OCI-LY1 (cell line): ENCODE measurements around the gene DPP4.
"Not testable (repeated sequence)": the region's sequence is repeated elsewhere in the genome, so short reads cannot be mapped to it uniquely, and the experiment has no call there.

ENCODE experiments used
- H2AFZ ChIP-seq: fragments of 200-600 bp; sonication (generic), shearing (Covaris generic); 2 replicates; pipeline ENCODE4 v1.6.0; 2014; ENCODE audit warnings: antibody characterized with exemption, mild to moderate bottlenecking, low read length
- H3F3A ChIP-seq: fragments of 200-600 bp; sonication (generic), shearing (Covaris generic); 2 replicates; pipeline ENCODE4 v1.6.0; 2014; ENCODE audit warnings: mild to moderate bottlenecking, antibody characterized with exemption, low read length, moderate library complexity; ENCODE audit not compliant: insufficient read depth
- H3K27ac ChIP-seq: fragments of 200-600 bp; sonication (generic); 2 replicates; pipeline ENCODE4 v1.5.1; 2014; ENCODE audit warnings: low read length, mixed run types, mild to moderate bottlenecking, low read depth; ENCODE audit not compliant: poor library complexity, severe bottlenecking
- H3K27me3 ChIP-seq: fragments of 200-600 bp; sonication (generic); 2 replicates; pipeline ENCODE4 v1.6.0; 2014; ENCODE audit warnings: antibody characterized with exemption, mild to moderate bottlenecking, low read length, moderate library complexity; ENCODE audit not compliant: insufficient read depth
- H3K36me3 ChIP-seq: fragments of 200-600 bp; sonication (generic); 2 replicates; pipeline ENCODE4 v1.6.1; 2014; ENCODE audit warnings: mild to moderate bottlenecking, antibody characterized with exemption, low read length, moderate library complexity, mixed read lengths; ENCODE audit not compliant: insufficient read depth
- H3K4me1 ChIP-seq: fragments of 200-600 bp; sonication (generic); 2 replicates; pipeline ENCODE4 v1.5.1; 2014; ENCODE audit warnings: mild to moderate bottlenecking, low read length, moderate library complexity; ENCODE audit not compliant: insufficient read depth, severe bottlenecking
- H3K4me2 ChIP-seq: fragments of 200-600 bp; sonication (generic), shearing (Covaris generic); 2 replicates; pipeline ENCODE4 v1.6.1; 2014; ENCODE audit warnings: low read length
- H3K4me3 ChIP-seq: fragments of 200-600 bp; sonication (generic); 2 replicates; pipeline ENCODE4 v1.5.1; 2014; ENCODE audit warnings: low read length, low read depth, mild to moderate bottlenecking, mixed read lengths; ENCODE audit not compliant: poor library complexity, severe bottlenecking
- H3K79me2 ChIP-seq: fragments of 200-600 bp; shearing (Covaris generic); 2 replicates; pipeline ENCODE4 v1.6.1; 2016; ENCODE audit warnings: mixed run types, low read length, mixed read lengths; ENCODE audit not compliant: insufficient read depth
- H3K9ac ChIP-seq: fragments of 200-600 bp; sonication (generic), shearing (Covaris generic); 2 replicates; pipeline ENCODE4 v1.6.1; 2014; ENCODE audit warnings: mild to moderate bottlenecking, low read length, mixed read lengths
- H3K9me2 ChIP-seq: fragments of 200-600 bp; sonication (generic), shearing (Covaris generic); 2 replicates; pipeline ENCODE4 v1.6.1; 2014; ENCODE audit warnings: low read depth, mild to moderate bottlenecking, low read length, mixed read lengths
- H3K9me3 ChIP-seq: fragments of 200-600 bp; shearing (Covaris generic); 2 replicates; pipeline ENCODE4 v1.6.1; 2014; ENCODE audit warnings: low read length, mixed read lengths
- H4K20me1 ChIP-seq: fragments of 200-600 bp; sonication (generic), shearing (Covaris generic); 2 replicates; pipeline ENCODE4 v1.6.0; 2016; ENCODE audit warnings: mild to moderate bottlenecking, low read length; ENCODE audit not compliant: insufficient read depth
- CTCF ChIP-seq: fragments of 200-600 bp; sonication (generic), shearing (Covaris generic); IDR thresholded peaks from 2 replicates; pipeline ENCODE4 v1.5.1; 2017; ENCODE audit warnings: mild to moderate bottlenecking, antibody characterized with exemption, low read length, moderate library complexity, mixed read lengths
- EZH2 ChIP-seq: fragments of 200-600 bp; sonication (generic), shearing (Covaris generic); IDR thresholded peaks from 2 replicates; pipeline ENCODE4 v1.8.0; 2017; ENCODE audit warnings: borderline replicate concordance, mixed run types, mild to moderate bottlenecking, antibody characterized with exemption, low read length, moderate library complexity, mixed read lengths

Gene DPP4

GRCh38 chr2:161979490-161979889 lies 94.5 kb downstream of the DPP4 start:
- Histone ChIP-seq H3F3A (no peaks in the 10 kb centered on the region), H3K4me2 (no peak overlapping the region), H2AFZ (no peak overlapping the region), H3K9me3 (no peaks in the 10 kb centered on the region), H3K9ac (no peak overlapping the region), H4K20me1 (no peaks in the 10 kb centered on the region), H3K4me1 (no peaks in the 10 kb centered on the region), H3K36me3 (no peaks in the 10 kb centered on the region), H3K27ac (no peak overlapping the region), H3K79me2 (no peaks in the 10 kb centered on the region), H3K9me2 (no peaks in the 10 kb centered on the region), H3K4me3 (no peak overlapping the region), H3K27me3 (no peaks in the 10 kb centered on the region)
- TF ChIP-seq CTCF (no peak), EZH2 (no peak)

GRCh38 chr2:161977926-161978325 lies 96.1 kb downstream of the DPP4 start:
- not testable (repeated sequence) for H3K4me3 ChIP-seq, H3K27me3 ChIP-seq, H3F3A ChIP-seq, H3K4me1 ChIP-seq, H3K27ac ChIP-seq, H2AFZ ChIP-seq, H4K20me1 ChIP-seq, H3K9ac ChIP-seq, H3K79me2 ChIP-seq, H3K9me3 ChIP-seq, H3K9me2 ChIP-seq, H3K36me3 ChIP-seq, H3K4me2 ChIP-seq

- Histone ChIP-seq H3K79me2 (no peaks in the 10 kb centered on the region), H3K27ac (no peak overlapping the region)
Measured at GRCh38 chr2:161976917-161977316, 97.1 kb downstream of the DPP4 start.

More at GRCh38 chr2:161976917-161977316, 97.1 kb downstream of the DPP4 start:
- no peak overlapping the region for H2AFZ ChIP-seq
- H3K27me3 ChIP-seq = no peaks in the 10 kb centered on the region
- H3K4me3 ChIP-seq = no peak overlapping the region
- TF ChIP-seq EZH2 (no peak), CTCF (no peak)
- H3K9me3 ChIP-seq = no peaks in the 10 kb centered on the region
- H3K9me2 ChIP-seq = no peaks in the 10 kb centered on the region
- H3K36me3 ChIP-seq = no peaks in the 10 kb centered on the region
- no peaks in the 10 kb centered on the region for H3F3A ChIP-seq
- H4K20me1 ChIP-seq = no peaks in the 10 kb centered on the region
- H3K4me1 ChIP-seq = no peaks in the 10 kb centered on the region
- H3K9ac ChIP-seq = no peak overlapping the region
- no peak overlapping the region for H3K4me2 ChIP-seq
